Brain microvascular endothelial cell (primary cell): ENCODE results near the gene ARIH2.

Experiments
- DNase-seq: peaks from one replicate; pipeline ENCODE4 v3.0.0-alpha.2; 2020
- H3K27ac ChIP-seq: fragments of 250-450 bp; sonication (Bioruptor Pico); 2 replicates; pipeline ENCODE4 v1.5.1; 2020; ENCODE audit warnings: mild to moderate bottlenecking, moderate library complexity
- H3K27me3 ChIP-seq: fragments of 250-450 bp; sonication (Bioruptor Pico); replicated peaks from 2 replicates; pipeline ENCODE4 v1.5.1; 2020; ENCODE audit warnings: mild to moderate bottlenecking
- H3K36me3 ChIP-seq: fragments of 250-450 bp; sonication (Bioruptor Pico); replicated peaks from 2 replicates; pipeline ENCODE4 v1.5.1; 2020; ENCODE audit warnings: mild to moderate bottlenecking
- H3K4me3 ChIP-seq: 2 replicates; pipeline ENCODE4 v1.5.1; 2011; ENCODE audit warnings: low read depth, mild to moderate bottlenecking, control low read depth, low read length, moderate library complexity
- in situ Hi-C: cut with HindIII; loops from 2 replicates; pipeline ENCODE4 v1.10.0; 2017; ENCODE audit warnings: low sequenced_read_pairs, low pct_ligation_motif_present
- TF ChIP-seq, protein P1 (sequence below): IDR thresholded peaks from 2 replicates; pipeline ENCODE4 v1.5.1; 2011; ENCODE audit warnings: low read depth, mild to moderate bottlenecking, moderate library complexity, low read length, control low read depth, inconsistent platforms; ENCODE audit errors: missing control alignments

The ARIH2 gene

DNA sequence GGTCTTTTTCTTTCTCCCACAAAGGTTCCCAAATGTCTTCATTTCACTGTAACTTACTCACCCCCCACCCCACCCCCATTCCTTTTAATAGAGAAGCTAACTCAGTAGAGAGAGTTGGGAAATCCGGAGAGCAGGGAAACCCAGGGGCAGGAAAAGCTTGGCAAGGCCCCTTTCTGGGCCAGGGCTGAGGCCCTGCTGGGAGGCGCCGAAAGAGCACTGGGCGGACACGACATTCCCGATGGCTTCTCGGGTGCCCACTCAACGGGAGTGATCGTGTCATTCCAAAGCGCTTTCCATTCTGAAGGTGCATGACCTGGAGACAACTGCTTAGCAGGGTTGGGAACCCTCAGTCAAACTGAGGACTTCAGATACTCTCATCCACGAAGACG lies 101.3 kb downstream of the ARIH2 start:
- in situ Hi-C loops = no loop called here
- TF ChIP-seq, protein P1, sequence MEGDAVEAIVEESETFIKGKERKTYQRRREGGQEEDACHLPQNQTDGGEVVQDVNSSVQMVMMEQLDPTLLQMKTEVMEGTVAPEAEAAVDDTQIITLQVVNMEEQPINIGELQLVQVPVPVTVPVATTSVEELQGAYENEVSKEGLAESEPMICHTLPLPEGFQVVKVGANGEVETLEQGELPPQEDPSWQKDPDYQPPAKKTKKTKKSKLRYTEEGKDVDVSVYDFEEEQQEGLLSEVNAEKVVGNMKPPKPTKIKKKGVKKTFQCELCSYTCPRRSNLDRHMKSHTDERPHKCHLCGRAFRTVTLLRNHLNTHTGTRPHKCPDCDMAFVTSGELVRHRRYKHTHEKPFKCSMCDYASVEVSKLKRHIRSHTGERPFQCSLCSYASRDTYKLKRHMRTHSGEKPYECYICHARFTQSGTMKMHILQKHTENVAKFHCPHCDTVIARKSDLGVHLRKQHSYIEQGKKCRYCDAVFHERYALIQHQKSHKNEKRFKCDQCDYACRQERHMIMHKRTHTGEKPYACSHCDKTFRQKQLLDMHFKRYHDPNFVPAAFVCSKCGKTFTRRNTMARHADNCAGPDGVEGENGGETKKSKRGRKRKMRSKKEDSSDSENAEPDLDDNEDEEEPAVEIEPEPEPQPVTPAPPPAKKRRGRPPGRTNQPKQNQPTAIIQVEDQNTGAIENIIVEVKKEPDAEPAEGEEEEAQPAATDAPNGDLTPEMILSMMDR = no peak
- Histone ChIP-seq H3K4me3 (peak overlapping the region; percentile 90), H3K27ac (peak overlapping the region; percentile 99), H3K36me3 (peaks cover 27% of the 10 kb centered on the region), H3K27me3 (no peaks in the 10 kb centered on the region)
- no peak for DNase-seq

GRCh38 chr3:49020330-49021212 lies 101.9 kb downstream of the ARIH2 start:
- Histone ChIP-seq H3K27me3 (no peaks in the 10 kb centered on the region), H3K27ac (peak overlapping the region; percentile 99), H3K36me3 (peaks cover 27% of the 10 kb centered on the region), H3K4me3 (peak overlapping the region; percentile 90)
- TF ChIP-seq, protein P1 = peak; percentile 4
- in situ Hi-C loops = no loop called here
- no peak for DNase-seq

- Histone ChIP-seq H3K27ac (peak overlapping the region; percentile 99), H3K4me3 (peak overlapping the region; percentile 90), H3K27me3 (no peaks in the 10 kb centered on the region), H3K36me3 (peaks cover 27% of the 10 kb centered on the region)
- peak; percentile 97 for DNase-seq
- TF ChIP-seq, protein P1 = no peak
- in situ Hi-C loops = no loop called here
These were observed 102.7 kb downstream of the ARIH2 start for GRCh38 chr3:49021213-49021812.

GRCh38 chr3:49021813-49022687 lies 103.4 kb downstream of the ARIH2 start, which contains the start of gene NDUFAF3:
TSS of gene NDUFAF3 (plus strand) at chr3:49022121. CDS start at chr3:49022145, 24 bp downstream.
- H3K36me3 ChIP-seq = peaks cover 34% of the 10 kb centered on the region
- in situ Hi-C loops = no loop called here
- peak within 1 kb of the TSS; percentile 90 for H3K4me3 ChIP-seq
- no peaks in the 10 kb centered on the region for H3K27me3 ChIP-seq
- TF ChIP-seq, protein P1 = peak; percentile 82
- DNase-seq = peak; percentile 89
- peak within 1 kb of the TSS; percentile 99 for H3K27ac ChIP-seq

GRCh38 chr3:49022688-49023171 lies 104.1 kb downstream of the ARIH2 start:
- Histone ChIP-seq H3K4me3 (peak overlapping the region; percentile 90), H3K36me3 (peaks cover 37% of the 10 kb centered on the region), H3K27me3 (no peaks in the 10 kb centered on the region), H3K27ac (peak overlapping the region; percentile 99)
- DNase-seq = no peak
- TF ChIP-seq, protein P1 = peak; percentile 3
- in situ Hi-C loops = no loop called here
